Duodenal mucosa (tissue), 2 donors: ENCODE measurements around the gene SLC6A8.
A peak's percentile ranks its signal among the peaks of the same experiment; 100 is the strongest.
"Not testable (repeated sequence)": the region's sequence is repeated elsewhere in the genome, so short reads cannot be mapped to it uniquely, and the experiment has no call there.

Experiments used
- H3K27ac ChIP-seq: one replicate; pipeline ENCODE4 v1.7.0; 2013; ENCODE audit warnings: low read depth, low read length
- H3K27me3 ChIP-seq, 2 donors: one replicate each; pipeline ENCODE4 v1.7.0; 2013; ENCODE audit warnings: low read length in 2 of 2, control low read depth in 1 of 2; ENCODE audit not compliant: insufficient read depth in 2 of 2, control insufficient read depth in 1 of 2
- H3K36me3 ChIP-seq, 2 donors: one replicate each; pipeline ENCODE4 v1.7.0; 2013; ENCODE audit warnings: low read length in 2 of 2, control low read depth in 1 of 2; ENCODE audit not compliant: insufficient read depth in 2 of 2, control insufficient read depth in 1 of 2
- H3K4me1 ChIP-seq, 2 donors: one replicate each; pipeline ENCODE4 v1.7.0; 2013; ENCODE audit warnings: low read length in 2 of 2, control low read depth in 1 of 2; ENCODE audit not compliant: insufficient read depth in 2 of 2, control insufficient read depth in 1 of 2
- H3K4me3 ChIP-seq, 2 donors: one replicate each; pipeline ENCODE4 v1.7.0; 2013; ENCODE audit warnings: low read length in 2 of 2, low read depth in 1 of 2
- H3K9ac ChIP-seq, 2 donors: one replicate each; pipeline ENCODE4 v1.7.0; 2013; ENCODE audit warnings: low read length in 2 of 2, low read depth in 1 of 2
- H3K9me3 ChIP-seq, 2 donors: one replicate each; pipeline ENCODE4 v1.7.0; 2013; ENCODE audit warnings: low read length in 2 of 2, control low read depth in 1 of 2; ENCODE audit not compliant: control insufficient read depth in 1 of 2

Gene SLC6A8

DNA sequence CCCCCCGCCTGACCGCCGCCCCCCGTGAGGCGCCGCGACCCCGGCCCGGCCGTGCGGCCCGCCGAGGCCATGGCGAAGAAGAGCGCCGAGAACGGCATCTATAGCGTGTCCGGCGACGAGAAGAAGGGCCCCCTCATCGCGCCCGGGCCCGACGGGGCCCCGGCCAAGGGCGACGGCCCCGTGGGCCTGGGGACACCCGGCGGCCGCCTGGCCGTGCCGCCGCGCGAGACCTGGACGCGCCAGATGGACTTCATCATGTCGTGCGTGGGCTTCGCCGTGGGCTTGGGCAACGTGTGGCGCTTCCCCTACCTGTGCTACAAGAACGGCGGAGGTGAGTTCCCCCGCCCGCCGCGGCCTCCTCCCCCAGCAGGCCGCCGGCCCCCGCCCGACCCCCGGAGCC lies 780 bp downstream of the SLC6A8 start:
- H3K9ac ChIP-seq = no peak overlapping the region
- no peaks in the 10 kb centered on the region for H3K9me3 ChIP-seq
- H3K27ac ChIP-seq = no peak overlapping the region
- peak overlapping the region in 1 of 2 donors; percentile 16 for H3K4me3 ChIP-seq
- H3K36me3 ChIP-seq = no peaks in the 10 kb centered on the region
- H3K4me1 ChIP-seq = peaks cover 0 to 4% of the 10 kb centered on the region in 2 donors
- no peaks in the 10 kb centered on the region for H3K27me3 ChIP-seq

DNA sequence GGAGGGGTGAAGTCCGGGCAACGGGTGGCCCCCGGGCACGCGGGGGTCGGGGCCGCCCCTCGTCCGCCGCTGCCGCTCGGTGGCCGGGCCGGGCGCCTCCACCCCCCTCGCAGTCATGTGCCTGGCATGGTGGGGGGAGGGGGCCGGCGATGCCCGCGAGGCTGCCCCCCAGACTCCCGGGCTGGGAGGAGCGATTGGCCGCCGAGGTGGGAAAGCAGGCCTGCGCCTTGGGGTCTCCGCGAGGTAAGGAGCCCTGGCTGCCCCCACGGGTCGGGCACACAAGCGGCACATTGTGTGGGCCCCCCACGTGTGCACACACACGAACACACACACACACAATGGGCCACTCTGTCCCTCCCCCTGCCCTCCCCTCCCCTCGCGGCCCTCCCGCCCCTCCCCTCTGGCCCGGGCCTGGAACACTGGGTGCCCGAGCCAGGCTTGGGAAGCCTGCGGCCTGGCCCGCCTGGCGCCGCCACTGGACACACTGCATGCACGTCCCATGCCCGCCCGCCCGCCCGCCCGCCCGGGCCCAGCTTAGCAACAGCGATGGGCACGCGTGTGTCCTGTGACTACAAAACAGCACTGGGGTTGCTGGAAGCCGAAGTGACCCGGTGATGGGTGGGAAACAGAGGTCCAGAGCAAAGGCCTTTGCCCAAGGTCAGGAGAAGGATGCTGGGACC lies 1.3 kb downstream of the SLC6A8 start:
- Histone ChIP-seq H3K27ac (no peak overlapping the region), H3K27me3 (no peaks in the 10 kb centered on the region), H3K9ac (no peak overlapping the region), H3K36me3 (no peaks in the 10 kb centered on the region), H3K4me3 (no peak overlapping the region), H3K4me1 (peaks cover 0 to 4% of the 10 kb centered on the region in 2 donors), H3K9me3 (no peaks in the 10 kb centered on the region)

DNA sequence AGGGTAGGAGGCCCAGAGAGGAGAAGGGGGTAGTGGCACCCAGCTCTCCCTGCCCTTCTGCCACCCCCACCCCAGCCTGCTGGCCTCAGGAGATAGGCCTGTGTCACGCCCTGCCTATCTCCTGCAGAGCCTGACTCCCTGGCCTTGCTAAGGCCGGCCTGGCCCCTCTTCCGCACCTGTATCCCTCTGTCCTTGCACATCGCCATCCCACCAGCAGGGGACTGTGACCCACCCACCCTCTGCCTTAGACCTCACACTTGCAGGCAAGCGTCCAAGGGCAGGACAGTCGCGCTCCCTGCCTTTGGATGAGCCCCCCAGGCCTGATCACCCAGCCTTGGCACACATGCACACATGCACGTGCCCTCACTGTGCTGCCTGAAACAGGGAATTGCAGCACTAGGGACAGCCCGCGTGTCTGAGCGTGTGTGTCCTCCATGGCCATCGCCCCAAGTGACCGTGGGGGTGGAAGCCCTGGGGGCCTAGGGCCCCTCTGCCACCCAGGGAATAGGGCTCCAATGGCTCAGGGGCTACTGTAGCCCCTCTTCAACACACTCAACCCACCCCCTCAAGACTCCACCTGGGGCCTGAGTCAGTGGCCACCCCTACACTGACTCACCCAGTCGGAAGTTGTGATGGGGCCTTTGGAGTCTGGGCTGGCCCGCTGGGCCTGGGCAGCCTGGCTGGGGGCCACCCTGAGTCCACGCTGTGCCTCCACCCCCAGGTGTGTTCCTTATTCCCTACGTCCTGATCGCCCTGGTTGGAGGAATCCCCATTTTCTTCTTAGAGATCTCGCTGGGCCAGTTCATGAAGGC lies 2.1 kb downstream of the SLC6A8 start:
- H3K4me3 ChIP-seq = peak overlapping the region in 1 of 2 donors; percentile 36
- no peak overlapping the region for H3K9ac ChIP-seq
- no peaks in the 10 kb centered on the region for H3K9me3 ChIP-seq
- H3K27ac ChIP-seq = peak overlapping the region; percentile 10
- H3K27me3 ChIP-seq = no peaks in the 10 kb centered on the region
- no peaks in the 10 kb centered on the region for H3K36me3 ChIP-seq
- peaks cover 0 to 4% of the 10 kb centered on the region in 2 donors for H3K4me1 ChIP-seq

DNA sequence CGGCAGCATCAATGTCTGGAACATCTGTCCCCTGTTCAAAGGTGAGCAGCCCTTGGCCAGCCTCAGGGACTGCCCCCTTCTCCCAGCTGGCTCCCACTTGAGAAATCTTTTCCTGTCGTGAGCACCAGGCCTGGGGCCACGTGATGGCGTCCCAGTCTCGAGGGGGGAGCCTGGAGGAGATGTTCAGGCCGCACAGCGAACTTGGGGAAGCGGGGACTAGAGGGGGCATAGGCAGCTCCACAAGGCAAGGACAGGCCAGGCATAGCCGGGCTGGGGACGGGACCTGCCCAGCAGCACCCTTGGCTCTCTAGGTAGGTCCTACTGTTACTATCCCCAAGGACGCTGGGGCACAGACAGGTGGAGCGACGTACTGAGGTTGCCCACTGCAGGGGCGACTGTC lies 2.7 kb downstream of the SLC6A8 start:
- H3K9me3 ChIP-seq = no peaks in the 10 kb centered on the region
- no peaks in the 10 kb centered on the region for H3K36me3 ChIP-seq
- H3K27me3 ChIP-seq = no peaks in the 10 kb centered on the region
- H3K4me3 ChIP-seq = no peak overlapping the region
- H3K4me1 ChIP-seq = peaks cover 0 to 4% of the 10 kb centered on the region in 2 donors
- no peak overlapping the region for H3K27ac ChIP-seq
- no peak overlapping the region for H3K9ac ChIP-seq

DNA sequence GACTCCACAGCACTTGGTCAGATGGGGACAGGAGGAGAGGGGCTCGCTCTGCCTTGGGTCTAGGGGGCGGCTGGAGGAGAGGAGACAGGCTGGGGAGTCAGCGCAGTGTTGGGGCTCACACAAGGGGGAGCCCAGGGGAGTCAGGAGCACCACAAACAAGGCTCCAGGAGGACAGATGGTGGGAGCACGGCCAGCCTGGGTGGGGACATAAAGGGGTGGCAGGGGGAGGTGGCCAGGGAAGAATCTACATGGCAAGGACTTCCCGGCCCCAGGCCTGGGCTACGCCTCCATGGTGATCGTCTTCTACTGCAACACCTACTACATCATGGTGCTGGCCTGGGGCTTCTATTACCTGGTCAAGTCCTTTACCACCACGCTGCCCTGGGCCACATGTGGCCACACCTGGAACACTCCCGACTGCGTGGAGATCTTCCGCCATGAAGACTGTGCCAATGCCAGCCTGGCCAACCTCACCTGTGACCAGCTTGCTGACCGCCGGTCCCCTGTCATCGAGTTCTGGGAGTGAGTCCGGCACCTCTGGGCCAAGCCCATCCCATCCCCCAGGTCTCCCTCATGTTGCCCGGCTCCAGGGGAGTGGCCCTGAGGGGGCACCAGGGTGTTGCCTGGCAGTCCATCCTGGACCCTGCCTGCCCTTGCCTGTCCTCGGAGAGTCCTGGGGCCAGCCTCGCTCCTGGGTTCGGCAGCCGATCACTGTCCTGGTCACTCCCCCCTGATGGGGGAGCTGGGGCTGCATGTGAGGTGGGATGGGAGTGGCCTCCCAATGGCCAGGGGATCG lies 3.5 kb downstream of the SLC6A8 start:
- H3K4me3 ChIP-seq, H3K36me3 ChIP-seq, H3K4me1 ChIP-seq, H3K9me3 ChIP-seq, H3K27me3 ChIP-seq, H3K9ac ChIP-seq, H3K27ac ChIP-seq: not testable (repeated sequence)

DNA sequence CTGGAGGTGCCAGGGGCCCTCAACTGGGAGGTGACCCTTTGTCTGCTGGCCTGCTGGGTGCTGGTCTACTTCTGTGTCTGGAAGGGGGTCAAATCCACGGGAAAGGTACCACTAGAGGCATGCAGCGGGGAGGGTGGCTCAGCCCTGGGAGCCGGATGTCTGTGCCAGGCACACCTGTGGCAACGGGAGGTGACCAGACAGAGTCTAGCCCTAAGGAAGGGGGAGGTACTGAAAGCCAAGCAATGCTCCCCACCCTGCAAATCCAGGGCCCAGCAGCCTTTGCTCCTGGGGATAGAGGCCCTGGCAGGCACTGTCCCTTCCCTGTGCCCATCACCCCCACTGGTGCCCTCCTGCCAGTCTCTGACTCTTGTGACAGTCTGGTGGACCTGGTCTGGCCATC lies 4.3 kb downstream of the SLC6A8 start:
- Histone ChIP-seq H3K4me1 (peaks cover 0 to 4% of the 10 kb centered on the region in 2 donors), H3K27ac (no peak overlapping the region), H3K9ac (no peak overlapping the region)

DNA sequence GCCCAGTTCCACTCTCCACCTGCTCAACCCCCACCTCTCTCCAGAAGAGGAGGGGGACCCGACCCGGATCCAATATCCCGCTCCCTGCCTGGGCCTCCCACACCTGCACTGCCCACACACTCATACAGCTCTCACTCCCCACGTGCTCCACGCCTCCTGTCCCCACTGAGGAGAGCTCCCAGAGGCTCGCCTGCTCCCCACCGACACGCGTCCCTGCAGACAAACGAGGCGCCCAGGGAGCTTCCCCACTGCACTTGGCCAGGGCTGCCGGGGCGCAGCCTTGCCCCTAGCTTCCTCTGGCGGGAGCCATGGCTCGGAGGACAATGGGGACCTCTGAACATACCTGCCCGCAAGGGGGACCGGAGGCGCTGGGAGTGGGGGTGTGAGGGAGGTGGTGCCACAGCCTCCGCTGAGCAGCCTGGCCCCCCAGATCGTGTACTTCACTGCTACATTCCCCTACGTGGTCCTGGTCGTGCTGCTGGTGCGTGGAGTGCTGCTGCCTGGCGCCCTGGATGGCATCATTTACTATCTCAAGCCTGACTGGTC lies 5.0 kb downstream of the SLC6A8 start:
- H3K27ac ChIP-seq = no peak overlapping the region
- H3K36me3 ChIP-seq = peaks cover 0 to 3% of the 10 kb centered on the region in 2 donors
- H3K4me1 ChIP-seq = peaks cover 0 to 4% of the 10 kb centered on the region in 2 donors
- no peaks in the 10 kb centered on the region for H3K27me3 ChIP-seq
- no peak overlapping the region for H3K4me3 ChIP-seq
- no peak overlapping the region for H3K9ac ChIP-seq
- no peaks in the 10 kb centered on the region for H3K9me3 ChIP-seq

More for the DNA sequence above, 4.3 kb downstream of the SLC6A8 start:
- Histone ChIP-seq H3K36me3 (peaks cover 0 to 3% of the 10 kb centered on the region in 2 donors), H3K27me3 (no peaks in the 10 kb centered on the region), H3K4me3 (no peak overlapping the region), H3K9me3 (no peaks in the 10 kb centered on the region)

DNA sequence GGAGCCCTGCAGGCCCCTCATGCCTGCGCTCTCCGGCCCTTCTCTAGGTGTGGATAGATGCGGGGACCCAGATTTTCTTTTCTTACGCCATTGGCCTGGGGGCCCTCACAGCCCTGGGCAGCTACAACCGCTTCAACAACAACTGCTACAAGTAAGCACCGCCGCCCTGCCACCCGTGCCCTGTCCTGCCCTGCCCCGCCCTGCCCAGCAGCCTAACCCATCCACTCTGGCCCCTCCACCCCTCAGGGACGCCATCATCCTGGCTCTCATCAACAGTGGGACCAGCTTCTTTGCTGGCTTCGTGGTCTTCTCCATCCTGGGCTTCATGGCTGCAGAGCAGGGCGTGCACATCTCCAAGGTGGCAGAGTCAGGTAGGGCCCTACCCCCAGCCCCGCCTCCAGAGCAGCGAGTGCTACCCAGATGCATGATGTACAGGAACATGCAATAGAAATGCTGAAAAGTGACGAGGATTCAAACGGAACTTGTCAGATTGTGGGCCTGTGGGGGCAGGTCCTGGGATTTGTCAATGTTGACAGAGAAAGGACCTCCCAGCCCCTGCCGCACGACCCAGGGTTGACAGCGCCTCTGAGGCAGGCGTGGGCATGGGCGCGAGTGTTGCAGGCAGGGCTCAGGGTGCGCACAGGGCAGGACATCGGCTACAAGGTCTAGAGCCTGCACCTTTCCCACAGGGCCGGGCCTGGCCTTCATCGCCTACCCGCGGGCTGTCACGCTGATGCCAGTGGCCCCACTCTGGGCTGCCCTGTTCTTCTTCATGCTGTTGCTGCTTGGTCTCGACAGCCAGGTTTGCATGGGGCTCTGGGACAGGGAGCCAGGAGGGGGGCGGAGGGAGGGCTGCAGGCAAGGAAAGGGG lies 5.7 kb downstream of the SLC6A8 start:
- Histone ChIP-seq H3K36me3 (peaks cover 0 to 3% of the 10 kb centered on the region in 2 donors), H3K9me3 (no peaks in the 10 kb centered on the region), H3K27ac (no peak overlapping the region), H3K4me1 (peaks cover 0 to 4% of the 10 kb centered on the region in 2 donors), H3K9ac (no peak overlapping the region), H3K27me3 (no peaks in the 10 kb centered on the region), H3K4me3 (no peak overlapping the region)

DNA sequence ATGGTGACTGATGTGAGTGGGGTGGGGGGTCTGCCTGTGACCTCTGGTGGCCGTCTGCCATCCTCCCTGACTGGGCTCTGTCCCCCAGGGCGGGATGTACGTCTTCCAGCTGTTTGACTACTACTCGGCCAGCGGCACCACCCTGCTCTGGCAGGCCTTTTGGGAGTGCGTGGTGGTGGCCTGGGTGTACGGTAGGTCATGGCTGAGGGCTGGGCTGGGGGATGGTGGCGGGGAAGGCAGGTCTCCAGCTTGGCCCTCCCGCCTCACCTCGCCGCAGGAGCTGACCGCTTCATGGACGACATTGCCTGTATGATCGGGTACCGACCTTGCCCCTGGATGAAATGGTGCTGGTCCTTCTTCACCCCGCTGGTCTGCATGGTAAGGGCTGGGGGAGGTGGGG lies 6.5 kb downstream of the SLC6A8 start:
- H3K27me3 ChIP-seq, H3K4me1 ChIP-seq, H3K9ac ChIP-seq, H3K36me3 ChIP-seq, H3K4me3 ChIP-seq, H3K9me3 ChIP-seq, H3K27ac ChIP-seq: not testable (repeated sequence)
